ENCODE measurements around the gene SNX32.

DNA sequence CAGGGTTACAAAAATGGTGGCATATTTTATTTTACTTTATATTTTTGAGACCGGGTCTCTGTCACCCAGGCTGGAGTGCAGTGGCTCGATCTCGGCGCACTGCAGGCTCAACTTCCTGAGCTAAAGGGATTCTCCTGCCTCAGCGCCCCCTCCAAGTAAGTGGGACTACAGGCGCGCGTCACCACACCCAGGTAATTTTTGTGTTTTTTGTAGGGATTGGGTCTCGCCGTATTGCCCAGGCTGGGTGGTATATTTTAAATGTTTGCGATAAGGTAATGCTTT is 67.1 kb downstream of the SNX32 start:
- TF ChIP-seq, protein P1, sequence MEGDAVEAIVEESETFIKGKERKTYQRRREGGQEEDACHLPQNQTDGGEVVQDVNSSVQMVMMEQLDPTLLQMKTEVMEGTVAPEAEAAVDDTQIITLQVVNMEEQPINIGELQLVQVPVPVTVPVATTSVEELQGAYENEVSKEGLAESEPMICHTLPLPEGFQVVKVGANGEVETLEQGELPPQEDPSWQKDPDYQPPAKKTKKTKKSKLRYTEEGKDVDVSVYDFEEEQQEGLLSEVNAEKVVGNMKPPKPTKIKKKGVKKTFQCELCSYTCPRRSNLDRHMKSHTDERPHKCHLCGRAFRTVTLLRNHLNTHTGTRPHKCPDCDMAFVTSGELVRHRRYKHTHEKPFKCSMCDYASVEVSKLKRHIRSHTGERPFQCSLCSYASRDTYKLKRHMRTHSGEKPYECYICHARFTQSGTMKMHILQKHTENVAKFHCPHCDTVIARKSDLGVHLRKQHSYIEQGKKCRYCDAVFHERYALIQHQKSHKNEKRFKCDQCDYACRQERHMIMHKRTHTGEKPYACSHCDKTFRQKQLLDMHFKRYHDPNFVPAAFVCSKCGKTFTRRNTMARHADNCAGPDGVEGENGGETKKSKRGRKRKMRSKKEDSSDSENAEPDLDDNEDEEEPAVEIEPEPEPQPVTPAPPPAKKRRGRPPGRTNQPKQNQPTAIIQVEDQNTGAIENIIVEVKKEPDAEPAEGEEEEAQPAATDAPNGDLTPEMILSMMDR (IDR thresholded peaks at IDR 0.05) = no peak
- TF ChIP-seq POLR2A (IDR thresholded peaks at IDR 0.05) = no peak
